Measurements from ENCODE around the gene SOCS1.

Gene SOCS1

DNA sequence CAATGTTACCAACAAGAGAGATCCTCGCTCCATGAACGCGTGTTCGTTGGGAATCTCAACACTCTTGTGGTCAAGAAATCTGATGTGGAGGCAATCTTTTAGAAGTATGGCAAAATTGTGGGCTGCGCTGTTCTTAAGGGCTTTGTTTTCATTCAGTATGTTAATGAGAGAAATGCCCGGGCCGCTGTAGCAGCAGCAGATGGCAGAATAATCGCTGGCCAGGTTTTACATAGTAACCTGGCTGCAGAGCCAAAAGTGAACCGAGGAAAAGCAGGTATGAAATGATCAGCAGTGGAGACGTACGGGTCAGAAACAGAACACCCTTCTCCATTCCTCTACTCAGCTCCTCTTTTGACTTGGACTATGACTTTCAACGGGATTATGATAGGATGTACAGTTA lies 13.3 kb downstream of the SOCS1 start:
- no peak for DNase-seq (ENCODE audit: low spot score)

- no peak for DNase-seq (ENCODE audit: low spot score)
Observed at GRCh38 chr16:11241480-11242204, 14.4 kb downstream of the SOCS1 start.

DNA sequence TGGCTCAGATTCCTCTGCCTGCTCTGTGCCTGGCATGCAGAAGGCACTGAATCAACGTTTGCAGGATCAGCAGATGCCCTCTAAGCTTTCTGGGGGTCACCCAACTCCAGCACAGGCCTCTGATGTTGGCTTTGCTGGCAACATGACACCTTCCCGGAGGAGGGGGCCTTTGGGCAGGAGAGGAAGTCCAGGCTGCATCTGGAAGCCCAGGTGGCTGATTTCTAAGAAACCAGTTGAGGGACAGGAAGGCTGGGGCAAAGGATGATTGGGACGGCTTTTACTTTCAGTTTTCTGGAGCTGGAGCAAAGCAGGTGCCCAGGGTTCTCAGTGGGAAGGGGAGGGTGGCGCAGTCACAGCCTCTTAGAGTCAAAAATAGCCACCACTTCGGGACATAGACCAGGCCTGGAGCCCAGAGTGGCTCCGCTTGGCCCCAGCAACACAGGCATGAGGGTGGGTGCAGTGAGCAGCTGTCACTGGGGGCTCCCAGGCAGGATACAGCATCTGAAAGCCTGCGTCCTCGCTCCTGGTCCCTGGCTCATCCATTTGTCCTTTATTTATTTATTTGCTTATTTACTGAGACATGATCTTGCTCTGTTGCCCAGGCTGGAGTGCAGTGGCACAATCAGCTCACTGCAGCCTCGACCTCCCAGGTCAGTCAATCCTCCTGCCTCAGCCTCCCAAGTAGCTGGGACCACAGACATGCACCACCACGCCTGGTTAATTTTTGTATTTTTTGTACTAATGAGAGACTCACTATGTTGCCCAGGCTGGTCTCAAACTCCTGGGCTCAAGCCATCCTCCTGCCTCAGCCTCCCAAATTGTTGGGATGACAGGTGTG lies 15.1 kb downstream of the SOCS1 start:
- DNase-seq (ENCODE audit: low spot score): no peak

- no peak for DNase-seq (ENCODE audit: low spot score)
Observed at GRCh38 chr16:11239644-11240632, 16.1 kb downstream of the SOCS1 start.

DNA sequence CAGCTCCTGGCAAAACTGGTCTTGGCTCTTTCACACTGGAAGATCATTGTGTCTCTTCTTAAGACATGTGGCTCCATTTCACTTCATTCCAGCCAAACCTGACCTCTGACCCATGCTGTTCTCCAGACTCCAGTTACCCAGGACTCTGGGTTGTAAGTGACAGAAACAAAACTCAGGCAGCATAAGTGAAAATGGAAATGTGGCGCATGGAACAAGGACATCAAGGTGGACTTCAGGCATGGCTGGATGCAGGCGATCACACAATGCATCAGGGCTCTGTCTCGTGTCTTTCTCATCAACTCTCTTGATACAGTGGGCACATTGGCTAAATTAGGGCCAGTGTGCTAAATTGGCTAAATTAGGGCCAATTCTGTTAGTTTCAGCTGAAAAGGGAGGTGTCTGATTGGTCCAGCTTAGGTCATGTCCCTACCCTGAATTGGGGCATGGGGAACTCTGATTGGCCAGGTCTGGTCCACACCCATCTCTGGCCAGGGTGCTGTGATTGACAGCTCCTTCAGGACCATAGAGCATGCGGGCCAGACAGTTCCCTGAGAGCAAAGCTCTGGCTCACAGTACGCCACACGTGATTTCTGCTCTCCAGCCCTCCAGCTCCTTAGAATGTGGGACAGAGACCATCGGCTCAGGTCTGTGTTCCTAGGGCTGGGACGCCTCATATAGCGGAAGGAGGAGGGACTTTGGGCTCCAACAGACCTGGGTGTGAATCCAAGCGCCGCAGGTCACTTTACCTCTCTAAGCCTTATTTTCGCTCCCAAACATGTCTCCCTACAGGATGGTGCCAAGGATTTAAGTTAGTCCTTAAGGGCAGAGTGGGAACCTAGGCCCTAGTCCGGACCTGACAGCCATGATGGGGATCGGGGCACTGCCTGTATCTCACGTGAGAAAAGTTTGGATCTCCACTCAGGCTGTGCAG lies 17.5 kb downstream of the SOCS1 start:
- DNase-seq (ENCODE audit: low spot score): no peak

GRCh38 chr16:11236461-11237254 lies 19.3 kb downstream of the SOCS1 start:
- no peak for DNase-seq (ENCODE audit: low spot score)

- no peak for DNase-seq (ENCODE audit: low spot score)
Observed at GRCh38 chr16:11235703-11235991, 20.4 kb downstream of the SOCS1 start.

GRCh38 chr16:11234884-11235702 lies 20.9 kb downstream of the SOCS1 start:
- DNase-seq (ENCODE audit: low spot score): no peak

DNA sequence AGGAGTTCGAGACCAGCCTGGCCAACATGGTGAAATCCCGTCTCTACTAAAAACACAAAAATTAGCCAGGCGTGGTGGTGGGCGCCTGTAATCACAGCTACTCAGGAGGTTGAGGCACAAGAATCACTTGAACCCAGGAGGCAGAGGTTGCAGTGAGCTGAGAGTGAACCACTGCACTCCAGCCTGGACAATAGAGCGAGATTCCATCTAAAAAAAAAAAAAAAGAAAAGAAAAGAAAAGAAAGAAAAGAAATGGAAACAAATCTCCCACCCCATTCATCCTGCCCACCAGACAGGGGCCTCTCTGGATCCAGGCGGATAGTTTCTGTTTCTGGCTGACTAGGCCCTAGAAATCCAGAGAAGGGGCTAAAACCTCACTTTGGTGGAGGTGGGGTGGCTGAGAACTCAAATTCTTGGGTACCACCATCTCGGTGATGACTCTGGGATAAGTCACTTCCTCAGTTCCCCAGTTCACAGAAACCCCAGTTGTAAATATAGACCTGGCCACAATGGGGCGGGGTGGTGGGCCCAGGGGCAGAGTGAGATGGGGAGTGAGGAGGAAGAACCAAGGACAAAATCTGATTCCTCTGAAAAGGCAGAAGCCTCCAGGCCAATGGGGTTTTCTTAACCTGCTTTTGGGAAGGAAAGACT lies 22.2 kb downstream of the SOCS1 start:
- no peak for DNase-seq (ENCODE audit: low spot score)

DNA sequence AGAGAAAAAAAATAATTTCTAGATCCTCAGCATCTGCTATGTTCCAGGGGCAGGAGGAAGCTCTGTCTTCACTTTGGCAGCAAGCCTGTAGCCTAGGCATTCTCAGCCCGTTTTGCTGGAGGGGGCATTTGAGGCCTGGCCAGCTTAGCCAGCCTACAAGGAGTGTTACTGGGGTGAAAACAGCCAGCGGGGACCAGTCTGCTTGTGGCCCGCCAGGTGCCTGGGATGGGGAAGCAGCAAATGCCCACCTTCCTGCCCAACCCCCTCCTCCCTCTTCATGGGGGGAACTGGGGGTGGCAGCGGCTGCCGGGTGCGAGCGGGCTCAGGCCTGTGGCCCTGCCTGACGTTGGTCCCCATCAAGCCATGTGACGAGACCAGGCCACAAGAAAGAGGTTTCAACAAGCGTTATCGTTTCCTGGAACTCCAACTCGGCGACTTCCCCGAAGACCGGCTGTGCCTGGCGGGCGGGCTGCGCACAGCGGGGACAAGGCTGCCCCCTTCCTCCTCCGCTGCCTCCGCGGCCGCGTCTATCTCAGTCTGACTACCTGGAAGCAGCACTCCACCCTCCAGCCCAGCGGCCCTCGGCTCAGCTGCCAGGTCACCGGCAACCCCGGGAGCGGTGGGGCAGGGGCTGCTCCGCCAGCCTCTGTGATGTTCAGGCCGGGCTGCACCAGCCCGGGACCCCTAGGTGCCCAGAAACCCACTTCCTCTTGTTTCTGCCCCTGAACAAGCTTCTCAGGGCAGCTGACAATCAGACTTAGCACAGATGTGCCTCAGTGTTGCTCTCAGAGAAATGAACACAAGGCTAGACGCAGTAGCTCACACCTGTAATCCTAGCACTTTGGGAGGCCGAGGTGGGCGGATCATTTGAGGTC lies 22.9 kb downstream of the SOCS1 start:
- no peak for DNase-seq (ENCODE audit: low spot score)

DNA sequence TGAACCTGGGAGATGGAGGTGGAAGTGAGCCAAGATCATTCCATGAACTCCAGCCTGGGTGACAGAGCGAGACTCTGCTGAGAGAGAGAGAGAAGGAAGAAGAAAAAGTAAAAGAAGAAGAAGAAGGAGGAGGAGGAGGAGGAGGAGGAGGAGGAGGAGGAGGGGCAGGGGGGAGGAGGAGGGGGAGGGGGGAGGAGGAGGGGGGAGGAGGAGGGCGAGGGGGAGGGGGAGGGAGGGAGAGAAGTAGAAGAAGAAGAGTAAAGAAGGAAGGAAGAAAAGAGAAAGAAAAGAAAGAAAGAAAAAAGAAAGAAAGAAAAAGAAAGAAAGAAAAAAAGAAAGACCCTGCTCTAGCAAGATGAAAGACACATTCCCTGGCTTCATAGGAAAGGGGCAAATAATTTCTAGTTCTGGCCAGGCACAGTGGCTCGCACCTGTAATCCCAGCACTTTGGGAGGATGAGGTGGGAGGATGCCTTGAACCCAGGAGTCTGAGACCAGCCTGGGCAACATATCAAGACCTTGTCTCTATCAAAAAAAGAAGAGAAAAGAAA lies 23.6 kb downstream of the SOCS1 start:
- no peak for DNase-seq (ENCODE audit: low spot score)

DNA sequence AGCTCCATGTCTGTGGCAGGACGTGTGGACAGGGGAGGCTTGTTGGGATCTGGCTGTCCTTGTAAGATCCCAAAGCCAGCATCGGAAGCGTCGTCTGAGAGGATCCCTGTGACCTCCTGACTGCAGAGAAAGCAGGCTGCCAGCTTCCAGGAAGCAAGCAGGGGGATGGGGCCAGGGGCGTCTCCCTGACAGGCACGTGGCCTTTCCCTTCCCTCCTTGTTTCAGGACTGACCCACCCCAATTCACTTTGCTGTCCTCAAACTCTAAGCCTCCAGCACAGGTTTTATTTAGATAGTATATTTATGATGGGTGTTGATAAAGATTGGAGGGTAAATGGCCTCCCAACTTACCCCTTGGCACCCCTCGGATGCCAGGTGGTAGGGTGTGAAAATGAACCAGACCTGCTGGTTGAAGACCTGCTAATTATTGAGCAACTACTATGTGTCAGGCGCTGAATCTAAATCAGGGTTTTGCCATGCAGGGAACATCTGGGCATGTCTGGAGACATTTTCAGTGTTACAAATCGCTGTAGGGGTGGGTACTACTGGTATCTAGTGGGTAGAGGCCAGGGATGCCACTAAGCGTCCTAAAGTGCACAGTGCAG lies 24.5 kb downstream of the SOCS1 start:
- DNase-seq (ENCODE audit: low spot score): no peak

DNA sequence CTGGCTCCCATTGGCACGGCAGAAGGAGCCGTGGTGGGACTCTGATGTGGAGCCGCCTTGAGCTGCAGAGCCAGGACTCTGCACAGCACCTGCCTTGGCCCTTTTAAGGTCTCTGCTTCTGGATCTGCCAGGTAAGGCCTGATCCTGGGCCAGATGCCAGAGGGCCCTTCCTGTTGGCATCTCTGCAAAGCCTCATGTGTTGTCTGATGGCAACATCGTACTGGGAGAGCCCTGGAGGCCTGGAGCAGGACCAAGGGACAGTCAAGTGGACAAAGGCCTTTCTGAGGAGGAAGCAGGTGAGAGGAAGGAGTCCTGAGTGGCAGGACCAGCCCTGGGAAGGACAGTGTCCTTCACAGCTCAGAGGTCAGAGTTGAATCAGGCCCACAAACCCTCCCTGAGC lies 26.1 kb downstream of the SOCS1 start:
- DNase-seq (ENCODE audit: low spot score): no peak

GRCh38 chr16:11229432-11229831 lies 26.6 kb downstream of the SOCS1 start:
- no peak for DNase-seq (ENCODE audit: low spot score)

DNA sequence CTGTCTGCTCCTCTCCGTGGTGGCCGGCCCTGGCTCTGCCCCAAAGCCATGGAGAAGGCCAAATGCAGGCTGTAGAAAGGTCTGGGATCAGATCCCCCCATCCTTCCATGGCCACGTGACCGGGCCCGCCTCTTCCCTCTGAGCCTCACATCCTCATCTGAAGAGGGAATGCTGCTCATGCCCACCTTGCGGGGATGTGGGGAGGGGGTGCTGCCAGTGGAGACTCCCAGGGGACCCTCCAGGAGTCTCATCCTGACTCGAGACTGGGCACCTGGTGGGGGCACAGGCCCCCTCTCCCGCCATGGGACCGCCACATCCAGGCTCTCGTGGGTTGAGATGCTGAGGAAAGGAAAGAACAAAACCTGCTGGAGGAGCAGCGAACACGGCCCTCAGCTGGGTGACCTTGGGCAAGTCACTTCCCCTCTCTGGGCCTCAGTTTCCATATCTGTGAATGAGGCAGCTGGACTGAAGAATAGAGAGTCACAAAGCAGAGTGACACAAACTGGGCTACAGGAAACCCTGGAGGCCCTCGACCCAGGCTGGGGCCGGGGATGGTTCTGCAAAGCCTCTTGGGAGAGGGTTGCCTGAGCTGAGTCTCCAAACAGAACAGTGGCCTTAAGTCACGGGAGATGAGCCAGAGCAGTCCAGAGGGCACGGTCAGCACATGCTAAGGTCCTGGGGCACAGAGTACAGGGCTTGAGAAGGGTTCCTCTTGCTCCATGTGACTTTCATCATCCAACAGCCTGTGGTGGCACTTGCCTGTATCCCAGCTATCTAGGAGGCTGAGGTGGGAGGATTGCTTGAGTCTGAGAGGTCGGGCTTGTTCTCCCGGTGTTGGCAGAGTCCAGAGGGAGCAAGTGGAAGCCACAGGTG lies 30.1 kb downstream of the SOCS1 start:
- no peak for DNase-seq (ENCODE audit: low spot score)

- no peak for DNase-seq (ENCODE audit: low spot score)
Observed at GRCh38 chr16:11224894-11225676, 30.9 kb downstream of the SOCS1 start.
